ENCODE results near the gene ANXA2R.

- TF ChIP-seq CTCF (IDR thresholded peaks at IDR 0.05; ENCODE audit: borderline replicate concordance, extremely low read depth, low read length, poor library complexity, severe bottlenecking), result no peak
- TF ChIP-seq EZH2 (IDR thresholded peaks at IDR 0.05; ENCODE audit: borderline replicate concordance, low read depth, low read length, severe bottlenecking), result no peak
Observed at GRCh38 chr5:43007246-43007910, 32.7 kb downstream of the ANXA2R start.
